ENCODE results near the gene DNAJC6.

DNA sequence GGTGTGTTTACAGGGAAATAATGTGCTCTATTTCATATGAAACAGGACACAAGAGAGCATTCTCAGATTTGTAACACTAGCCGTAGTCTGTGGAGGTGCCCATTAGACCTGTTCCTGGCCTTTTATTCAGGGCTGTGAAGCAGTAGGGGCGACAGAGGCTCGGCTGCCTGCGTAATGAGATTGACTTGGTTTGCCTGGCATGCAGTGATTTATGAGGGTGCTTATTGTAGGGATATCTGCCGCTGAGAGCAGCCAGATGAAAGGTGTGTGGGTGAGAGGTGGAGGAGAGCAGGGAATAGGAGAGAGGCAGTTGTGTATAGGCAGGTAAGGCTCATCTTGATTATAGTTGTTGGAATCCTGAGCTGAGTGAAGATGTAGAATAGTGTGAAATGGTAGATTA is 51.3 kb downstream of the DNAJC6 start:
- TF ChIP-seq, protein P1, sequence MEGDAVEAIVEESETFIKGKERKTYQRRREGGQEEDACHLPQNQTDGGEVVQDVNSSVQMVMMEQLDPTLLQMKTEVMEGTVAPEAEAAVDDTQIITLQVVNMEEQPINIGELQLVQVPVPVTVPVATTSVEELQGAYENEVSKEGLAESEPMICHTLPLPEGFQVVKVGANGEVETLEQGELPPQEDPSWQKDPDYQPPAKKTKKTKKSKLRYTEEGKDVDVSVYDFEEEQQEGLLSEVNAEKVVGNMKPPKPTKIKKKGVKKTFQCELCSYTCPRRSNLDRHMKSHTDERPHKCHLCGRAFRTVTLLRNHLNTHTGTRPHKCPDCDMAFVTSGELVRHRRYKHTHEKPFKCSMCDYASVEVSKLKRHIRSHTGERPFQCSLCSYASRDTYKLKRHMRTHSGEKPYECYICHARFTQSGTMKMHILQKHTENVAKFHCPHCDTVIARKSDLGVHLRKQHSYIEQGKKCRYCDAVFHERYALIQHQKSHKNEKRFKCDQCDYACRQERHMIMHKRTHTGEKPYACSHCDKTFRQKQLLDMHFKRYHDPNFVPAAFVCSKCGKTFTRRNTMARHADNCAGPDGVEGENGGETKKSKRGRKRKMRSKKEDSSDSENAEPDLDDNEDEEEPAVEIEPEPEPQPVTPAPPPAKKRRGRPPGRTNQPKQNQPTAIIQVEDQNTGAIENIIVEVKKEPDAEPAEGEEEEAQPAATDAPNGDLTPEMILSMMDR (conservative IDR thresholded peaks at IDR 0.05): no peak
- no peak for TF ChIP-seq ZFX (IDR thresholded peaks at IDR 0.05)
